Left kidney (tissue), 2 donors: Measurements from ENCODE around the gene CHST9. TPM values are rescaled to one million over a fixed set of nuclear protein-coding genes. Genes with fewer than 3 reads are reported as not detected.
"Not testable (repeated sequence)": the region's sequence is repeated elsewhere in the genome, so short reads cannot be mapped to it uniquely, and the experiment has no call there.

Experiments
- DNase-seq: peaks from one replicate; pipeline ENCODE4 v3.0.0-alpha.2; 2013
- polyA plus RNA-seq: library from polyadenylated mRNA; unstranded; fragments of 120-200 nt; gene quantifications from one replicate; pipeline ENCODE4 v1.2.1, GENCODE V29; 2013; ENCODE audit not compliant: insufficient read length

CHST9 gene
- polyA plus RNA-seq, 1 donor = 5.3 TPM

DNA sequence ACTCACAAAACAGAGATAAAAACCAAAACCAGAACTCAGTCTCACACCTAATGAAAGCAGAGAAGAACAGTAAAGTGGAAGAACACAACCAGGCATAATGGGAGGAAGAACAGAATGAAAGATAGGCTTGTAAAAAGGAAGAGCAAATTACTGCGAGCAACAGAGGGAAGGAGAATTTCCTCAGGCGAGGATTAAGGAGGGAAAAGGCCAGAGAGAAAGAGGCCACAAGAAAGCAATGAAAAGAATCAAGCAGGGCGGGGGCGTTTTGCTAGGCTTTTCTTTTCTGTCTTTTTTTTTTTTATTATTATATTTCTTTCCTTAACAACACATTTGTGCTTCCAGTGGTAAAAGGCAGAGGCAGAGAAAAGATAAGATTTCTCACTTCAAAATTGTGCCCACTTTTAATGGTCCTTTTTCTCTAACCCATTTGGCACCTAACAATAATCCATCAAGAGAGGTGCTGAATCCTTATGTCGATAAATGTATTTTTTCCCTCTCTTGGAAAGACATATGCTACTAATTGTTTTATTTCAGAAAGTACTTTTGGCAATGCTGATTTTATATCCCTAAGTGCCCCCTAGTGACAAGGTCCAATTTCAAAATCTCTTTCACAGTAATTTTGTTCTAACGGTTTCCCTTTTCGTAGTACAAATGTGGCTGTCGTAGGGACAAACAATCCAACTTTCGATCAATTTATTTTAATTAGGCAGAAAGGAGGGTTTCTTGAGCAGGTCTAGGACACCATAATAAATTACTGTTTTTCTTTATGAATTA lies 180.9 kb downstream of the CHST9 start:
- DNase-seq = peak; percentile 32

DNA sequence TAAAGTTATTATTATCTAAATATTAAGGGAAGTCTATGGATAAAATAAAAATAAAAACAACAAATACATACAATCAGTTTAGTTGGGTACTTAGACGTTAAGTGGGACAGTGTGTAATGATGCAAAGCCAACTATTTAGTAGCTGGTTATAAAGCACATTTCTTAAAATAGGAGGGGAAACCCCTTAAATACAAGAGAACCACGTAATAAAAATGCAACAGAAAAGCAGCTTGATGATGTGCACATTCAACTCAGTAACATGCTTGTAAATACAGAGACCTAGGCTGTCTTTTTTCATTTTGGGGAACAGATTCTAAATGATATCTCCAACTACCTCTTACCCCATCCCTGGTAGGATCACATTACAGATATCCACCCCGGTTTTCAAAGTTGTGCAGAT lies 185.3 kb downstream of the CHST9 start:
- no peak for DNase-seq

DNA sequence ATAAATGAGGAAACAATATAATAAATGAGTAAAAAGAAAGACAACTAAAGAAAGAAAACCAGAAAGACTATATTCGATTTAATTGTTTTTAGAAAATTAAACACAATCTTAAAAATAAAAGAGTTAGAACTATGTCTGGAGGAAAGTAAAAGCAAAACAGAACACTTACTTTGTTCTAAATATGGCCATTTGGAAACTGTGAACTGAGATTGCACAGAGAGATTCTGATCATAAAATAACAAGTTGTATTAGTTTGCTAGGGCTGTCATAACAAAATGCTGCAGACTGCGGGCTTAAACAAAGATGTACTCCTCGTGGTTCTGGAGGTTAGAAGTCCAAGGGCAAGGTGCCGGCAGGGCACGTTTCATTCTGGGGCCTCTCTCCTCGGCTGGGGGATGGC lies 191.5 kb downstream of the CHST9 start:
- no peak for DNase-seq

DNA sequence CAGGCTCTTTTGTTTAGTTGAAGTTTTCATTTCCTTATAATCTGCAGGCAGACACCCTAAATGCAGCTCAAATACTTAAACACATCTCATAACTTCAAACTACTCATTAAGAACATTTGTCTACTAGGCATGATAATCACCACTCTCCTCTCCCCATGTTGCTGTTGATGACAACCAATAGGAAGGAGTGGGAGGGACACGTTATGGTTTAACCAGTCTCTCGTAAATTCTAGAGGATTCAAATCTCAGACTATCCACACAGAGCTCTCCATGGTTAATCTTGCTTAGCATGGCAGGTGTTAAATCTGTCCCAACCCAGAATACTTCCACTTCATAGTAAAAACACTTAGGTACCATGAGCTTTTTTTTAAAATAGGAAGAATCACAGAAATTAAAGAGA lies 192.2 kb downstream of the CHST9 start:
- no peak for DNase-seq

DNA sequence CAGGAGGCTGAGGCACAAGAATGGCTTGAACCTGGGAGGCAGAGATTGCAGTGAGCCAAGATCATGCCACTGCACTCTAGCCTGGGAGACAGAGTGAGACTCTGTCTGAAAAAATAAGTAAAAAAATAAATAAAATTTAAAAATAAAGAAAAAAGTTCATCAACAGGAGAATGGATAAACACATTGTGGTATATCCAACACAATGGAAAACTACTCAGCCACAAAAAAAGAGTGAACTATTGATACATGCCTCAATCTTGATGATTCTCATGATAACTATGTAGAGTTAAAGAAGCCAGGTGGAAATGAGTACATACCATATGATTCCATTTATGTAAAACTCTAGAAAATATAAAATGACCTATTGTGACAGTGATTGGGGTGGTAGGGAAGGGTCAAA lies 195.3 kb downstream of the CHST9 start:
- DNase-seq = no peak

DNA sequence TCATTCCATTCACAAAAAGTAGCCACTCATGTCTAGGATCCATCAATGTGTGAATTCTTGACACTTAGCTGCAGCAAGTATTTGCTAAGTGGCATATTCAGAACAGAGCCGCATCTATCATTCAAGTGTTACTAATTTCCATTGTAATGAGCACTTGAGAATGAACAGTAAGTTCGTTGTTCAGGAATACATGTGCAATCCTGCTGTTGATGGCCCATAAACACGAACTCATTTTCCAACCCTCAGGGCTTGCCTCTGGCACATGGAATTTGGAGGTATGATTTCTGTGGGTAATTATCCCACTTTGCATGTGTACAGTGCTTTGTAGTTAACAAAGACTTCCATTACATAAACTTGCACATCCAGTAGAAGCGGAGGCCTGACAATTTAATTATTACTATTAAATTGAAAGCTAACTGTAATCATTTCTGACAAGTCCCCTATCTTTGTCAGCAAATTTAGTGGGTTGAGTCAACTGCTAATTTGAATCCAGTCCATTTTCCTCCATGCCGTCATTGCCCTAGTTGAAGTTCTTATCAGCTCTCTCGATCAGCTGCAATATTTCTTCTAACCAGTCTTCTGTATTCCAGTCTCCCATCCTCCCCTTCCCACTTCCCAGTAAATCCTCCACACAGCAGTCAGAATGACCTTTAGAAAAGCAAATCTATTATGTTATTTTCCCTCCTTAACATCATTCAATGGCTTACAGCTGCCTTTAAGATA lies 203.6 kb downstream of the CHST9 start:
- DNase-seq = no peak

DNA sequence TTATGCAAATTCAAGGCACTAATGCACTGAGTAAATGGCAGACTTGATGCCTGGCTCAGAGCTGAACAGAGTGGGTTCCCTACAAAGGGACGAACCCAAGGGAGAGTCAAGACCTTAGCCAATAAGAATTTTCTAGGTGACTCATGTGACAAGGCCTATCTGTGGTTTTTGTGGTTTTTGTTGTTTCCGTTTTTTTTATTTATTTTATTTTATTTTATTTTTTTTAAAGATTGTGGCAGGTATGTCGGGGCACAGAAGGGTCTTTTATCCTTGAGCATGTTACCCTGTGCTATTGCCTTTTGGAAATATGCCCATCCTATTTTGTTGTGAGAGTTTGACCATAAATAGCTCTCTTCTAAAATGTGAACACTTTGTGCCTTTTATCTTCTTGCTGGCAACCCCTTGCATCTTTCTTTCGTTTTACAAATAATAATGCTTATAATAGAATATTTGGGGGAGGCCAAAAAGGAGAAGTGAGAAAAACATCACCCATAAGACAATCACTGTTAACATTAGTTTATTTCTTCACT lies 206.2 kb downstream of the CHST9 start:
- DNase-seq = no peak

DNA sequence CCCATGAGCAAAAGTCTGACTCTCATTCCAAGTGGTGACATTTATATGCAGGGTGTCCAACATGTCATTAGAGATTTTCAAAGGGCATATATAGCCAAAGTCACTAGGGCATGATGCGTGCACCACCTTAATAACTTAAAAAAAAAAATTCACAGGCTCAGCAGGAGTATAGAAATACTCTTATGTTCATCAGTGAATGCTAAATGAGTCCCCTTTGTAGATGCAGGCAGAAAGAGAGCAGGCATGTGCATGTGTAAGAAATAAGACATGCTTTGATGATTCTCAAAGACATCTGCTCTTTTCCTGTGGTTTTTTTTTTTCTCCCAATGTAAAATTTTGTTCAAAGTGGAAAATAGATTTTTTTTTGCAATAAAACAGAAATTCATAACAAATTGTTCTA lies 207.3 kb downstream of the CHST9 start:
- DNase-seq = no peak

DNA sequence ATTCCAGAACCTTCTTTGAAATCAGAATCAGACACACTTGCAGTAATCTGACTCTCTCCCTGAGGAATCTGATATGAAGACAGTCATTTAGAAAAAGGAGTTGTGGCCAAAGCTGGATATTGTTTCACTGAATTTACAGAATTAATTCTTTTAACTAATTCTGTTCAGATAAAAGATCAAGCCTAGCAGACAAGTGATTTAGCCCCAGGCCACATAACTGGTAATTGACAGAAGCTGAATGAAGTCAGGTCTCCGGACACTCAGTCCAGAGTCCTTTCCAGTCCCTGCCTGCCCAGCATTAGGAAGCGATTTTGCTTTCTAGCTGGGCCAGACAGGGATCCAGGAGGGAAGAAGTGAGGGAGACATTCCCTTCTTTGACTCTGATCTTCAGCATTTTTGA lies 208.9 kb downstream of the CHST9 start:
- no peak for DNase-seq

DNA sequence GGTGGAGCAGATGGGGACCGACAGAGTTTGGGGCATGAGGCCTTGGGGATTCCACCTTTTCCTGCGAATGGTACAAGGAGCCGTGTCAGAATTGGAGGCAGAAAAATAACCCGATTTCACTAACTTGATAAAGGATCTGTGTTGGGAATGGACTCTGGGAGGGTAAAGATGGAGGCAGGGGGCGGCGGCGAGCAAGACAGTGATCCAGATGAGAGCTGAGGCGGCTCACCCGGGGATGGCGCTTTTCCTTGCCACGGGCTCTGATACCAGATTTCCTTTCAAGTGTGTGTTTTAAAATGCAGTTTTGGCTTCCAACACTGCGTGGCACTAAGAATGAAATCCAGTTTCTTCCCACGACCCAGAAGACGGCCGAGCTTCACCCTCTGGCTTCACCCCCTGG lies 212.6 kb downstream of the CHST9 start:
- DNase-seq = not testable (repeated sequence)

DNA sequence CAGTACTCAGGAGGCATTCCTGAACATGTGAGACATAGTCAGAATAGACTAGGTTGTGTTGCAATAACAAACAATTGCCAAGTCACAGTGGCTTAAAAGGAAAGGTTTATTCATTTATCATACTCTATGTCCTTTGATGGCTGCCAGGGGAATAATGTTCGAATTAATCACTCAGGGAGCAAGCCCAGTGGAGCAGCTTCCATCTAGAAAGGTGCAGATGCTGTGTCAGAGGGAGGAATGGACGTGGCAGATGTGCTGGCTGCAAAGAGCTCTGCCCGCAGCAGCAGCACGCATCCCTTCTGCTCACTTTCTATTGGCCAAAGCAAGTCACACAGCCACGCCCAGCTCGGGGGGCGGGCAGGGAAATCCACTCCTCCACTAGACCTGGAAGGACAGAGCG lies 213.7 kb downstream of the CHST9 start:
- DNase-seq = no peak

DNA sequence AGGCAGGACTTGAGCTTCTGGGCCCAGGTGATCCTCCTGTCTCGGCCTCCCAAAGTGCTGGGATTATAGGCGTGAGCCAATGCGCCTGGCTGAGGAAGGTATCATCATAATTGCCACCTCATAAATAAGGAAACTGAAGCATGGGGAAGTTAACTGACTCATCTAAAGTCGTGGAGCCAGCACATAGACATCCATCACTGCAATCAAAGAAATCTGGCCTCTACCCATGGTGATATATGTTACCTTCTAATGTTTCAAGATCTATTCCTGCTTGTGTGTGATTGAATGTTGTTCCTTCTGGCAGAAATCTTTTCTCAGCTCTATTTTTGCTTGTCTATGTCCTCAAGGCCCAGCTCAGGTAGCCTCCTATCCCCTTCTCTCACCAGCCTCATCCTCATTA lies 214.5 kb downstream of the CHST9 start:
- DNase-seq = no peak

DNA sequence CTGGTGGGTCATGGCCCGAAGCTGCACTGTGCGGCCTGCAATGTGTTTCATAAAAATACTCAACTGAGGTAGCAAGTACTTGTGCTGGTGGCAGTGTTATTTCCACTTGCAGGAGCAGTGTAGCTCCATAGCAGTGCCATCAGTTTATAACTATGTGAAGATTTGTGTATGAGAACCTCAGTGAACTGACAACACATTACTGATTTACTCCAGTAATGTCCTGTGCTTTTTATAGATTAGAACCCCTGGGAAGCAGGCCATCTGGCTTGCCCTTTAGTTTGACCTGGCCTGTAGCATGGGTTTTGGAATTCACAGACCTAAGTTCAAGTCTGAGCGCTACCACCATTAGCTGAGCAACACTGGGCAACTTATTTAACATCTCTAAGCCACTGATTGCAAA lies 219.9 kb downstream of the CHST9 start:
- no peak for DNase-seq

DNA sequence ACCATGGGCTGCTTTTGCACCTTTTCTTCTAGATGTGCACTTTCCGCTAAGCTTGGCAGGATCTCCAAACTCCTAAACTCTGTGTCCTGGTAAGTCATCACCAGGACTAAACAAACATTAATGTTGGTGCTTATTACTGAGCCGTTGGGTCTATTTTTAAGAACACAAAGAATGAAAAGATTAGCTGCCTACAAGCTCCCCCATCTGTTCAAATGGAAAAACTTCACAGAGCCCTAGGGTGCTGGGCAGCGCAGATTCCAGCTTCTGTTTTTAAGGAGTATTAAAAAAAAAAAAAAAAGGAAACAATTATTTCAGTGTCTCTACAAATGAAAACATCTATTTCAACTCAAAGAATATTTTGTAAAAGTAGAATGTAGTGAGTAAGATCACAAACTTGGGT lies 221.8 kb downstream of the CHST9 start:
- no peak for DNase-seq

DNA sequence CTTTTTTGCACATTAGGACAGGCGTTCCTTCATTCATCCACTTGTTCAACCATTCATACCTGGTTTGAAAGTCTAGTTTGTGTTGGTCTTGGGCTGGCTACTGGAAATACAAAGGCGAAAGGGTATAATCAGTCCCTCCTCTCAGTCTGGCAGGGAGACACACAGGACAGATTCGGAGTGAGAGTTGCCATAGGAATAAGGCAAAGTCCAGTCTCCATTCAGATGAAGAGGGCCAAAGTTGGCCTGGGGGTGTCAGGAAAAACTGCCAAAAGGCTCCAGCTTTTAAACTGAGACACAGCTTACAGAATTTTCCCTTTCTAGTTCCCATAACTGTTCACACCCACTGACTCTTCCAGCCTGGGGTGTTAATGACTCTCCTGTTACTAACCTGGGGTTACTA lies 223.3 kb downstream of the CHST9 start:
- no peak for DNase-seq

DNA sequence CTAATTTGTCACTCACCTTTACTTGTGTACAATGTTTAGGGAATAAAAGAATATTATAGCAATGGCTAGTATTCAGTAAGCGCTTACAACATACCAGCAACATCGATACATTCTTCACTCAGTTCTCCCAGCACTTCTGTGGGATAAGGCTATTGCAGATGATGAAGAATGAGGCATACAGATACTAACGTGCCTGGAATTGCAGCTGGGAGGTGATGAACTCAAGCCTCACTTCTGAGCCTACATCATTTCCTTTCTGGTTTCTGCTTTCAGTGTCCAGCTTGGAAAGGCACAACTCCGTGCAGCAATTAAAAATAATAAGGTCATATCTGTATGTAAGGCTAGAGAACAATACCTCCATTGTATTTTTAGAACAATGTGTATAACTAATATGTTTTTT lies 224.2 kb downstream of the CHST9 start:
- no peak for DNase-seq

DNA sequence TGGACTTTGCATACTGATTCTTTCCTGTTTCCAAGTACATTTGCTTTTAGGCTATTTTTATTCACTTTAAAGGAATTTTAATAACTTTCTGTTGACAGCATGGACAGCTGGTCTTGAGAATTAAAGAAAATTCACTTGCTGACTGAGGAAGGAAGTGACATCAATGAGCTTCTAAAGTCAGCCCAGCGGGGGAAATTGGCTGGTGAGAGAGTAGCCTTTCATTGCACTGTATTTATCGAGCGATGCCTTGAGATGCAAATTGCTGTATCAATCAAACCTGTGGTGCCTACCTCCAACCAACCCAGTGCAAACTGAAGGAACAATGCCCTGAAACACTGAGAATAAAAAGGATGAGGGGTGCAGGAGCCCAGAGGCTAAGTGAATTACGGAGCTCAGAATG lies 228.2 kb downstream of the CHST9 start:
- peak; percentile 17 for DNase-seq

DNA sequence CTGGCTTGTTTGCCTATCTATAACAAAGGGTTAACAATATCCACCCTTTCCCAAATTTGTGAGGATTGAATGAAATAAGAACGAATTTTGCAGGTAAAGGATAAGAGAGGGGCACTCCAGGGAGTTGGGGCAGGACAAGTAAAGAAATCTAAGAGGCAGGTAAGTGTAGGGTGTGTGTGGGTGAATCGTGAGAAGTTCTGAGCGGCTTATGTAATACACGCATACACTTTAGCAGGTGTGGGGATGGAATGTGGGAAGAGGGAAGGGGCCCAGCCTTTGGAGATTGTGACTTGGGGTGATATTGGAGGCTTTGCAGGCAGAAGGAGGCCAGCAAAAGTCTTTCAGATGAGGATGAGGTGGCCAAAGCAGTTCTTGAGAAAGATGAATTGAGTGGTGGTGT lies 236.4 kb downstream of the CHST9 start:
- DNase-seq = no peak

DNA sequence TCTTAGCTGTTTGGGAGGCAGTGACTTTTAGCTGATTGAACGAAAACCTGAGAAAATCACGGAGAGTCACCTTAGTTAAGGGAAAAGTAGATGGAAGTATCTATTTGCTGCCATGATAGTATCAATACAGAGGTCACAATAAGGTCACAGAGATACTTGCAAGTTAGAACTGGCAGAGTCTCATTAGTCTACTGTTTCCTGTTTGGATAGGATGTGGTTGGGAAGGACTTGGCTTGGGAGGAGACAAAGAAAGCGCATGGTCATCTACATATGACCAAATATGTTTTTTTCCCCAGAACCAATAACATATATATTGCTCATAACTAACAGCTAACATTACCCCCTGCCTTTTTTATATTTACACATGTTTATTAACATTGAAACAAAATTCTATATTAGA lies 241.2 kb downstream of the CHST9 start:
- no peak for DNase-seq

DNA sequence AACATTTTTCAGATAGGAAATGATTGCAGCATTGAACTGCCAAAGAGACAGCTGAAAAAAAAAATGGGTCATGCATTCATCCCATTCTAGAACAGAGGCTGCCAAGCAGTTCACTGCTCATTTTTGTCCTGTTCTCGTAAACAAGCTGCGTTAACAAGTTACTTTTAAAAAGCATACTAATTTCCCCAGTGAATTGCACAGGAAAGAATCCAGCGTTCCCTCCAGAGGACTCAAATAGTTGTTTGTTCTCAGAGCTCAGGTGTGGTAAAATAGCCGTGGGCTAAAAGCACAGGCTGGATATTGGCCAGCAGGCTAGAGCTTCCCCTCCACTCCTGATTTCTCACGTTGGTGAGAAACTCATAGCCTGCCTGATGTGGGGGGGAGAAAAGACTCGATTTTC lies 243.5 kb downstream of the CHST9 start:
- no peak for DNase-seq

DNA sequence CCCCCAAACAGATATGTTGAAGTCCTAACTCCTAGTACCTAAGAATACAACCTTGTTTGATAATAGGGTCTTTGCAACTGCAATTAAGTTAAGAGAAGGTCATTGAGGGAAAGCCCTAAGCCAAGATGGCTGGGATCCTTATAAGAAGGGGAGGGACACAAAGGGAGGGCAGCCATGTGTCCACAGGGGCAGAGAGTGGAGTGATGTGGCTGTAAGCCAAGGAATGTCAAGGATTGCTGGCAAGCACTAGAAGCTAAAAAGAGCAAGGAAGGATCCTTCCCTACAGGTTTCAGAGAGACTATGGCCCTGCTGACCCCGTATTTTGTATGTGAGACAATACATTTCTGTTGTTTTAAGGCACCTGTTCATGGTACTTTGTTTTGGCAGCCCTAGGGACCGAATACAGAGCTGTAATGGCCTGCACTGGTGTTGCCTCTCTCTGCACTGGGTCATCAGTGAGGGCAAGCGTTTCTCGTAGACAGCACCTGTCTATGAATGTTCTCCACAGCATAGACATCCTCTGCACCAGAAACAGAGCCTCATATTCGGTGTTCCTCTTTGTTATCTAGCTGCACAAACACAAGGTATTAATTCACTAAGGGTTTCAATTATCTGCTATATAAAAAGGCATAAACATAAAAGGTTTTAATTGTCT lies 244.2 kb downstream of the CHST9 start:
- DNase-seq = no peak

DNA sequence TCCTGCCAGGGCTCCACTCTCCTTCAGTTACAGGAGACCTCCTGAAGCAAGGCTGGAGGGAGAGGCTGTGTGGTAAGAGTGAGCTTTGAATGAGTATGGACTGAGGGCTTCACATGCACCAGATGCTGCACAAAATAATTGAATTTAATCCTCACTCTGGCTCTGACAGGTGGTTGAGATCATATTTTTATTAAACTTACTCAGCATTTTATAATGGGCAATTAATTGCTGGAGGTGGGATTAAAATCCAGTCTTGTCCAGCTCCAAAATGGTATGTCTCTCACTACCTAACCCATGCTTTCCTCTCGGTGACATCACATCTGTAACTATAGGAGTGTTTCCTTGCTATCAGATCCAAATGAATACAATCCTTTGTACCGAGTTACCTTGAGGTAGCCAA lies 253.4 kb downstream of the CHST9 start:
- DNase-seq = no peak

DNA sequence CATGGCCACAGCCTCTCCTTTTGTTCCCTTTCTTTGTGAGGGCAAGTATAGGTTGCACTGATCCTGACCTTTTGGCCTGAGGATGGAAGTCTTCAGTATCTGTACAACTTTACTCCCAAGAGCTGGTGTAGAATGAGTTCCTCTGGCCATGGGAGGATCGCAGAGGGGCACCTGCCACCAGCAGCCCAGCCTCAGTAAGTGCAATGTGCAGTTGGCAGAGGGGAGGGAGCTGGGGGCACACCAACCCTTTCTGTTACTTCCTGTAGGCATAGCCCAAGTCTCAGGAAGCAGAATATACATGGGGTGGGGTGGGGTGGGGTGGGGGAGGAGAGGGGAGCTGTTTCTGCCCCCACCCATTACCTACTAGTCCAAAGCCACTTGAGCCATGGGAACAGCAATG lies 254.5 kb downstream of the CHST9 start:
- no peak for DNase-seq
